Measurements from ENCODE around the gene NOP14.
"Not testable (repeated sequence)": the region's sequence is repeated elsewhere in the genome, so short reads cannot be mapped to it uniquely, and the experiment has no call there.

Gene NOP14

DNA sequence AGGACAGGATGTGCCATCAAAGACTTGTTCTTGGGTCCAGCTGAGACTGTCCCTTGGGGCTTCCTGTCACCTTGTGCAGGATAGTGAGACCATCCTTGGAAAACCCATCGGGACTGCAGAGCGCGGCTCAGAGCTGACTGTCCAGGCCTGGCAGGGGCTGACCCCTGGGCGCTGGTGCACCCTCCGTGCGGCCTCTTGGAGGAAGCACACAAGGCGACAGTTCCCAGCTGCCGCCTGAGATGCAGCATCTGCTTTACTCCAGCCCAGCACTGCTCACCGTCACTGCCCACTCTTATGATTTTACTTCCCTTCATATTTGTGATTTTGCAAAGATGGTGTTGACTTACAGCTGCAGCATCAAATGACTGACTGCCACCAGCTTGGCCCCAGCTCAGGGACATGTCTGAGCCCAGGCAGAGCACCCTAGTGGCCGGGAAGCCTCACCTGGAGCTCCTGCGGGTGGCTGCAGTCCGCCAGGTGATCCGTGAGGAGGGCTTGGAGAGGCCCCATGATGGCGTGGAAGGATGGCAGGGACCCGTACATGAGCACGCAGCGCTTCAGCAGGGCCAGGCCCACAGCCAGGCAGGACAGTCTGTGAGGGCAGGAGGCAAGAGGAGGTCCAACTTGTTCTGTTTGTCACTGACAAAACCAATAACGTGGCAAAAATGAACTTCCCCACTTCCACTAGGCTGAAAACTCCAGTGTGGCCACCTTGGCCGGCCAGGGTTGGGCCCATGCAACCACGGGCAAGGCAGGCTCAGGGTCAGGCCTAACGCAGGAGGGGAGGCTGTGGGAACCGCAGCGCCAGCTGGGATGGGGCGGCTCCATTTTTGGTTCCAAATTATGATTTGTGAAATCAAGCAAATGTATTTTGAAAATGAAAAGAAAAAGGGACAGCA lies 21.8 kb downstream of the NOP14 start:
- H3K27ac ChIP-seq, result no peak overlapping the region
- H3K36me3 ChIP-seq (replicated peaks), result peaks cover 81% of the 10 kb centered on the region
- in situ Hi-C loops (cut with HindIII; ENCODE audit: low pct_ligation_motif_present, low sequenced_read_pairs), result no loop called here
- DNase-seq, result no peak
- no peaks in the 10 kb centered on the region for H3K27me3 ChIP-seq (replicated peaks)
- TF ChIP-seq, protein P1, sequence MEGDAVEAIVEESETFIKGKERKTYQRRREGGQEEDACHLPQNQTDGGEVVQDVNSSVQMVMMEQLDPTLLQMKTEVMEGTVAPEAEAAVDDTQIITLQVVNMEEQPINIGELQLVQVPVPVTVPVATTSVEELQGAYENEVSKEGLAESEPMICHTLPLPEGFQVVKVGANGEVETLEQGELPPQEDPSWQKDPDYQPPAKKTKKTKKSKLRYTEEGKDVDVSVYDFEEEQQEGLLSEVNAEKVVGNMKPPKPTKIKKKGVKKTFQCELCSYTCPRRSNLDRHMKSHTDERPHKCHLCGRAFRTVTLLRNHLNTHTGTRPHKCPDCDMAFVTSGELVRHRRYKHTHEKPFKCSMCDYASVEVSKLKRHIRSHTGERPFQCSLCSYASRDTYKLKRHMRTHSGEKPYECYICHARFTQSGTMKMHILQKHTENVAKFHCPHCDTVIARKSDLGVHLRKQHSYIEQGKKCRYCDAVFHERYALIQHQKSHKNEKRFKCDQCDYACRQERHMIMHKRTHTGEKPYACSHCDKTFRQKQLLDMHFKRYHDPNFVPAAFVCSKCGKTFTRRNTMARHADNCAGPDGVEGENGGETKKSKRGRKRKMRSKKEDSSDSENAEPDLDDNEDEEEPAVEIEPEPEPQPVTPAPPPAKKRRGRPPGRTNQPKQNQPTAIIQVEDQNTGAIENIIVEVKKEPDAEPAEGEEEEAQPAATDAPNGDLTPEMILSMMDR (IDR thresholded peaks at IDR 0.05; ENCODE audit: low read depth, low read length, missing control alignments), result no peak
- H3K4me3 ChIP-seq (ENCODE audit: low read depth, low read length), result no peak overlapping the region

DNA sequence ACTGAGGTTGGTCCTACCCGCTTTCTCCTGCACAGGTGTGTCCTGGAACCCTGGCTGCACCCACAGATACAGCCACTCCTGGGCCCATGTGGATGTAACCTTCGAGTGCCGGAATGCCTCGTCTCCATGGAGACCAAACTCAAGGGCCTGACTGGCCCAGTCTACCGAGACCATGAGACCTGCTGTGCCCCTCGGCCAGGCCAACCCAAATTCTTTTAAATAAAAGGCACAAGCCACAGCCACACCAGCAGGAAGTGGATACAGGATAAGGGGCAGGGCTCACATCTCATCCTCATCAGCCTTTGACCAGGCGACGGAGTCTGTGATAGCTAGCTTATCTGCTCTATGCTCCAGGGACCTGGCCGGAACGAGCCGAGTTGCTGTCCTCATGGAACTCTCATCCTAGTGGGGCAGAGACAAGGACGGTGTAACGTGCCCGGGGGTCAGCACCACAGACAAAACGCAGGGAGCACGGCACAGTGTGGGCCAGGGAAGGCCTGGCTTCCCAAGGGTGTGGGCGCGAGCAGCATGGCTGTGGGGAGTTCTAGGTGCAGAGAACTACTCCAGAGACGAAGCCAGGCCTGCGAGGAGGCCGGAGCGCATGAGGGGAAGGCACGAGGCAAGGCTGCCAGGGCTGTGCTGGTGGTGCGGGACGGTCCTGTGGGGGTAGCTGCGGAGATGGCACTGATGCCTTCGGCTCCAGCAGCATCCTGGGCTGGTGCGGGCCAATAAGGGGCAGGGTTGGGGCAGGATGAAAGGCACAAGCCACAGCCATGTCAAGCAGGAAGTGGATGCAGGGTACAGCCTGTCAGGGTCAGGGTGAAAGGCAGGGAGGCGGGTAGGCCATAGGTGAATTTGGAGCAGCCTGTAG lies 22.7 kb downstream of the NOP14 start:
- H3K27ac ChIP-seq, result no peak overlapping the region
- no peak for DNase-seq
- H3K4me3 ChIP-seq (ENCODE audit: low read depth, low read length), result no peak overlapping the region
- in situ Hi-C loops (cut with HindIII; ENCODE audit: low pct_ligation_motif_present, low sequenced_read_pairs), result no loop called here
- peaks cover 76% of the 10 kb centered on the region for H3K36me3 ChIP-seq (replicated peaks)
- TF ChIP-seq, protein P1 (IDR thresholded peaks at IDR 0.05; ENCODE audit: low read depth, low read length, missing control alignments), result no peak
- H3K27me3 ChIP-seq (replicated peaks), result no peaks in the 10 kb centered on the region

DNA sequence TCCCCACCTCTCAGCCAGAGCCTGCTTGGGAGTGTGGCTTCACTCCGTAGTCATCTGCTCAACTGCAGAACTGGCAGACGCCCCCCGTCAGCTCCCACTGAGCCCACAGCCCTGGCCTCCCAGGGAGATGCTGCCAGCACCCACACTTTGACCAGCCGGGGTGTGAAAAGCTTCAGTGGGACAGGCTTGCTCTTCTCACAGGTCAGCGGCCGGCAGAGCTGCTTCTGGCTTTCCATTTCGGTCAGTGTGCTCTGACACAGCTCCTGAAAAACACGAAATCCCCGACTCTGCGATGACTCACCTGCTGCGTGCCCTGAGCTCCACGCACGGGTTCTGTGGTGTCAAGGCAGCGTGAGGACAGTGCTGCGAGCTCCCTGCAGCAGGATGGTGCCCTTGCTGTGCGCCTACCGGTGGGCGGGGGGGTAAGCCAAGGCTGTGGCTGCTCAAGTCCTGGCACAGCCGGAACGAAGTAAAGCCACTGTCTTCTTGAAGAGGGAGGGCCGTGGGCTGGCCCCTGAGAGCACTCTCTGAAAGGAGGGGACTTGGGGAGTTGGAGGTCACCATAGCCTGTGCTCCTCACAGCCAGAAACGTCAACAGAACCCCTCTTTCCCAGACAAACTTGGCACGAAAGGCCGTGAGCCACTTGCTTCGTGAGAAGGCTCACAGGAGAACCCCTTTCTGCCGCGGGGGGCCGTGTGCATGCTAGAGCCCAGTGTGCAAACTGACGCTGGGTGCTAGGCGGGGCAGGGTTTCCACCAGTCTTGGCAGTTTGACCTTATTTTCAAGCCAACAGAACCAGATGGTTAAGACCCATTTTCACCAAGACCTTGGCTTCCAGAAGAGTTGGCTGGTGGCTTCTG lies 23.6 kb downstream of the NOP14 start:
- H3K27ac ChIP-seq, result no peak overlapping the region
- no peak for DNase-seq
- no peak overlapping the region for H3K4me3 ChIP-seq (ENCODE audit: low read depth, low read length)
- in situ Hi-C loops (cut with HindIII; ENCODE audit: low pct_ligation_motif_present, low sequenced_read_pairs), result no loop called here
- no peaks in the 10 kb centered on the region for H3K27me3 ChIP-seq (replicated peaks)
- peaks cover 68% of the 10 kb centered on the region for H3K36me3 ChIP-seq (replicated peaks)
- TF ChIP-seq, protein P1 (IDR thresholded peaks at IDR 0.05; ENCODE audit: low read depth, low read length, missing control alignments), result no peak

DNA sequence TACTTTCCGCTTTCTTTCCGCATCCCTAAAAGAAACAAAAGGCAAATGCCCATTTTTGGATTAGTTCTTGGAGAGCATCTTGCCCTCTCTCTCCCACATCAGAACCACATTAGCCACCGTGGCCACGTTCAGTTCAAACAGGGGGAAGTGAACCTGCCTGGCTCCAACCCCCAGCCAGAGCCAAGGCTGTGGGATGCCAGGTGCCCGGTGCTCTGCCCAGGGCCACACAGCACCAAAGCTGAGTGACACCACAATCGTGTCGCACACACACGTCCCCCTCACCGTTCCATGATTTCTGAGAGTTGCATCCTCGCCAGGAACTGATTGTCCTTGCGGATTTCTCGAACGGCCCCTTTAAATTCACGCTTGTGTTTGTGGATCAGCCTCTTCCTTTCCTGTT lies 24.3 kb downstream of the NOP14 start:
- in situ Hi-C loops (cut with HindIII; ENCODE audit: low pct_ligation_motif_present, low sequenced_read_pairs), result no loop called here
- no peaks in the 10 kb centered on the region for H3K27me3 ChIP-seq (replicated peaks)
- TF ChIP-seq, protein P1 (IDR thresholded peaks at IDR 0.05; ENCODE audit: low read depth, low read length, missing control alignments), result no peak
- H3K36me3 ChIP-seq (replicated peaks), result peaks cover 61% of the 10 kb centered on the region
- no peak overlapping the region for H3K4me3 ChIP-seq (ENCODE audit: low read depth, low read length)
- no peak for DNase-seq
- no peak overlapping the region for H3K27ac ChIP-seq

DNA sequence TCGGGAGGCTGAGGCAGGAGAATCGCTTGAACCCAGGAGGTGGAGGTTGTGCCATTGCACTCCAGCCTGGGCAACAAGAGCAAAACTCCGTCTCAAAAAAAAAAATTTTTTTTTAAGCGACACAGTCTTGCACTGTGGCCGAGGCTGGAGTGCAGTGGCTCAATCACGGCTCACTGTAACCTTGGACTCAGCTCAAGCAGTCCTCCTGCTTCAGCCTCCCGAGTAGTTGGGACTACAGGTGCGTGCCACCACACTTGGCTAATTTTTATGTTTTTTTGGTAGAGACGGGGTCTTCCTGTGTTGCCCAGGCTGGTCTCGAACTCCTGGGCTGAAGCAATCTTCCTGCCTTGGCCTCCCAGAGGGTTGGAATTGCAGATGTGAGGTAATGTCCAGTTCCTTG lies 24.8 kb downstream of the NOP14 start:
- H3K27me3 ChIP-seq (replicated peaks); H3K27ac ChIP-seq; in situ Hi-C loops (cut with HindIII; ENCODE audit: low pct_ligation_motif_present, low sequenced_read_pairs); DNase-seq; H3K4me3 ChIP-seq (ENCODE audit: low read depth, low read length): not testable (repeated sequence)
- peaks cover 58% of the 10 kb centered on the region for H3K36me3 ChIP-seq (replicated peaks)
